DOHH2 (cell line): ENCODE measurements around the gene CYP2W1.
"Not testable (repeated sequence)": the region's sequence is repeated elsewhere in the genome, so short reads cannot be mapped to it uniquely, and the experiment has no call there.

Source experiments
- H3F3A ChIP-seq: fragments of 200-600 bp; sonication (generic), shearing (Covaris generic); 2 replicates; pipeline ENCODE4 v1.6.0; 2016; ENCODE audit warnings: antibody characterized with exemption, mild to moderate bottlenecking; ENCODE audit not compliant: control insufficient read depth, insufficient read depth
- H3K27ac ChIP-seq: fragments of 200-600 bp; sonication (generic); 2 replicates; pipeline ENCODE4 v1.5.1; 2014; ENCODE audit warnings: low read depth, mild to moderate bottlenecking, low read length, moderate library complexity
- H3K27me3 ChIP-seq: fragments of 200-600 bp; sonication (generic); 2 replicates; pipeline ENCODE4 v1.6.1; 2014; ENCODE audit warnings: mild to moderate bottlenecking, low read length, mixed read lengths; ENCODE audit not compliant: control insufficient read depth
- H3K36me3 ChIP-seq: fragments of 200-600 bp; sonication (generic); 2 replicates; pipeline ENCODE4 v1.6.1; 2014; ENCODE audit warnings: mild to moderate bottlenecking, low read length, moderate library complexity, mixed read lengths; ENCODE audit not compliant: control insufficient read depth
- H3K4me1 ChIP-seq: fragments of 200-600 bp; sonication (generic); 2 replicates; pipeline ENCODE4 v1.6.1; 2014; ENCODE audit warnings: mild to moderate bottlenecking, low read length, mixed read lengths; ENCODE audit not compliant: control insufficient read depth
- H3K4me2 ChIP-seq: fragments of 200-600 bp; sonication (generic); 2 replicates; pipeline ENCODE4 v1.6.0; 2014; ENCODE audit warnings: mild to moderate bottlenecking, low read length, moderate library complexity
- H3K4me3 ChIP-seq: fragments of 200-600 bp; sonication (generic); 2 replicates; pipeline ENCODE4 v1.5.1; 2014; ENCODE audit warnings: mild to moderate bottlenecking, low read length, mixed read lengths
- H3K79me2 ChIP-seq: fragments of 200-600 bp; sonication (generic); 2 replicates; pipeline ENCODE4 v1.6.1; 2014; ENCODE audit warnings: mild to moderate bottlenecking, low read length, mixed read lengths; ENCODE audit not compliant: control insufficient read depth
- H3K9me2 ChIP-seq: fragments of 200-600 bp; sonication (generic); replicated peaks from 2 replicates; pipeline ENCODE4 v1.6.1; 2014; ENCODE audit warnings: mild to moderate bottlenecking, low read length, mixed read lengths; ENCODE audit not compliant: control insufficient read depth
- H3K9me3 ChIP-seq: fragments of 200-600 bp; sonication (generic); 2 replicates; pipeline ENCODE4 v1.6.1; 2014; ENCODE audit warnings: antibody characterized with exemption, low read length, mixed read lengths; ENCODE audit not compliant: control insufficient read depth, insufficient read depth
- H4K20me1 ChIP-seq: fragments of 200-600 bp; sonication (generic); 2 replicates; pipeline ENCODE4 v1.6.0; 2014; ENCODE audit warnings: low read depth, mild to moderate bottlenecking, antibody characterized with exemption, low read length, moderate library complexity; ENCODE audit not compliant: control insufficient read depth, insufficient read depth
- CTCF ChIP-seq: fragments of 200-600 bp; sonication (generic); IDR thresholded peaks from one replicate; pipeline ENCODE4 v1.5.1; 2014; ENCODE audit warnings: antibody characterized with exemption, mild to moderate bottlenecking, low read depth, low read length; ENCODE audit not compliant: poor library complexity, severe bottlenecking
- EZH2phosphoT487 ChIP-seq: fragments of 200-600 bp; sonication (generic); IDR thresholded peaks from 2 replicates; pipeline ENCODE4 v1.6.1; 2017; ENCODE audit warnings: borderline replicate concordance, mild to moderate bottlenecking, antibody characterized with exemption, low read length, moderate library complexity, mixed read lengths

CYP2W1 gene

GRCh38 chr7:1033546-1034145 is 50.7 kb downstream of the CYP2W1 start:
- H3K36me3 ChIP-seq: no peaks in the 10 kb centered on the region
- no peak overlapping the region for H3K4me2 ChIP-seq
- TF ChIP-seq CTCF (no peak), EZH2phosphoT487 (no peak)
- no peaks in the 10 kb centered on the region for H3K27me3 ChIP-seq
- H3F3A ChIP-seq: peaks cover 4% of the 10 kb centered on the region
- peaks cover 26% of the 10 kb centered on the region for H3K4me1 ChIP-seq
- H3K4me3 ChIP-seq: no peak overlapping the region
- H4K20me1 ChIP-seq: no peaks in the 10 kb centered on the region
- no peaks in the 10 kb centered on the region for H3K9me3 ChIP-seq
- H3K79me2 ChIP-seq: peaks cover 17% of the 10 kb centered on the region
- no peaks in the 10 kb centered on the region for H3K9me2 ChIP-seq
- no peak overlapping the region for H3K27ac ChIP-seq

DNA sequence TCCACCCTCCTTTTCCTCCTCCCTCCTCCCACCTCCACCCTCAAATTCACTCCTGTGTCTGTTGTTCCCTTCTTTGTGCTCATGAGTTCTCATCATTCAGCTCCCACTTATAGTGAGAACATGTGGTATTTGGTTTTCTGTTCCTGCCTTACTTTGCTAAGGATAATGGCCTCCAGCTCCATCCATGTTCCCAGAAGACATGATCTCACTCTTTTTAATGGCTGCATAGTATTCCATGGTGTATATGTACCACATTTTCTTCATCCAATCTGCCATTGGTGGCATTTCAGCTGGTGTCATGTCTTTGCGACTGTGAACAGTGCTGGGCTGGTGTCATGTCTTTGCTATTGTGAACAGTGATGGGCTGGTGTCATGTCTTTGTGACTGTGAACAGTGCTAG is 51.8 kb downstream of the CYP2W1 start:
- not testable (repeated sequence) for H3K9me2 ChIP-seq, H3K4me3 ChIP-seq, H3K79me2 ChIP-seq, H4K20me1 ChIP-seq, H3K4me2 ChIP-seq, H3K36me3 ChIP-seq, H3F3A ChIP-seq, H3K27me3 ChIP-seq, H3K27ac ChIP-seq, H3K9me3 ChIP-seq
- peaks cover 15% of the 10 kb centered on the region for H3K4me1 ChIP-seq

DNA sequence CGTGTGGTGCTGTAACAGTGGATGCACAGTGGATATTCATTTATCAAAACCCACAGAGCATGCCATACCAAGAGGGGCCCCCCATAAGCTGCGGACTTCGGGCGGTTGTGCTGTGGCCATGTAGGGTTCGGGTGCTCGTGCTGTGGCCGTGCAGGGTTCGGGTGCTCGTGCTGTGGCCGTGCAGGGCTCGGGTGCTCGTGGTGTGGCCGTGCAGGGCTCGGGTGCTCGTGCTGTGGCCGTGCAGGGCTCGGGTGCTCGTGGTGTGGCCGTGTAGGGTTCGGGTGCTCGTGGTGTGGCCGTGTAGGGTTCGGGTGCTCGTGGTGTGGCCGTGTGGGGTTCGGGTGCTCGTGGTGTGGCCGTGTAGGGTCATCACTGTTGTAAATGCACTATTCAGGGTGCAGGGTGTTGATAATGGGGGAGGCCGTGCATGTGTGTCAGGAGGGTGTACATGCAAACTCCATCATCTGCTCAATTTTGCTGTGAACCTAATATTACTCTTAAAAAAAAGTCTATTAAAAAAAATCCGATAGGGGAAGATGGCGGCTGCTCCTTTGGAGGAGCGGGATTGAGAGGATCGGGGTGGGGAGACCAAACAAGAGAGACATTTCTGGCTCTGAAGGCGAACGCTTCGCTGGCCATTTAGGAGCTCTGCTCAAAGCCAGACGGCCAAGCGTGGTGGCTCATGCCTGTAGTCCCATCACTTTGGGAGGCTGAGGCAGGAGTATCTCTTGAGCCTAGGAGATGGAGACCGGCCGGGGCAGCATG is 53.4 kb downstream of the CYP2W1 start:
- not testable (repeated sequence) for H3F3A ChIP-seq, H3K9me2 ChIP-seq, H3K9me3 ChIP-seq, H3K27ac ChIP-seq, H3K4me2 ChIP-seq, H3K79me2 ChIP-seq, H3K36me3 ChIP-seq, H3K4me1 ChIP-seq, H3K4me3 ChIP-seq, H3K27me3 ChIP-seq, H4K20me1 ChIP-seq
